Measurements from ENCODE around the gene CD63. TPM values are rescaled to one million over a fixed set of nuclear protein-coding genes. Genes with fewer than 3 reads are reported as not detected.

The CD63 gene
- total RNA-seq, 1 experiment from 2014 or later, result 581 TPM

- Histone ChIP-seq H3K4ac (ENCODE audit: low read depth, low read length) (no peak overlapping the region), H3K4me1 (ENCODE audit: insufficient read depth, low read length) (no peaks in the 10 kb centered on the region), H3K4me2 (ENCODE audit: insufficient read depth, insufficient read length, low read length) (no peak overlapping the region), H2BK5ac (ENCODE audit: insufficient read length, low read length) (no peak overlapping the region), H4K91ac (ENCODE audit: insufficient read length, low read depth, low read length) (no peak overlapping the region), H3K27ac (ENCODE audit: insufficient read length, low read depth, low read length) (no peak overlapping the region), H3K9me3 (ENCODE audit: control insufficient read depth, low read depth, low read length) (no peaks in the 10 kb centered on the region), H2AFZ (ENCODE audit: low read length) (no peak overlapping the region), H3K27me3 (ENCODE audit: insufficient read depth, low read length) (no peaks in the 10 kb centered on the region), H3K23ac (ENCODE audit: insufficient read length, low read depth, low read length) (no peak overlapping the region), H3K14ac (ENCODE audit: insufficient read depth, low read length) (no peak overlapping the region), H2BK120ac (ENCODE audit: low read depth, low read length, poor library complexity, severe bottlenecking) (no peak overlapping the region), H2BK20ac (ENCODE audit: low read depth, low read length, poor library complexity, severe bottlenecking) (no peak overlapping the region), H3K23me2 (ENCODE audit: insufficient read length, low read depth, low read length, poor library complexity, severe bottlenecking) (no peaks in the 10 kb centered on the region), H2BK15ac (ENCODE audit: low read depth, low read length) (no peak overlapping the region), H4K20me1 (ENCODE audit: control insufficient read depth, insufficient read depth, insufficient read length) (no peaks in the 10 kb centered on the region), H3K9ac (ENCODE audit: extremely low read depth, insufficient read length, low read length) (no peak overlapping the region), H2BK12ac (ENCODE audit: insufficient read length, low read depth, low read length) (no peak overlapping the region), H3K56ac (ENCODE audit: insufficient read length, low read depth, low read length) (no peak overlapping the region), H4K5ac (ENCODE audit: insufficient read length, low read depth, low read length) (no peak overlapping the region), H3K79me1 (ENCODE audit: insufficient read depth, low read depth, low read length, poor library complexity, severe bottlenecking) (no peaks in the 10 kb centered on the region), H4K8ac (replicated peaks; ENCODE audit: insufficient read length, low read depth, low read length) (no peak overlapping the region), H2AK5ac (ENCODE audit: insufficient read length, low read length) (no peak overlapping the region), H3T11ph (ENCODE audit: low read length) (no peak overlapping the region), H3K18ac (ENCODE audit: insufficient read length, low read depth, low read length) (no peak overlapping the region), H3K79me2 (ENCODE audit: insufficient read depth, low read length) (no peaks in the 10 kb centered on the region)
- H3K4me3 Mint-ChIP-seq, result no peak overlapping the region
- no peak for TF ChIP-seq CTCF (conservative IDR thresholded peaks at IDR 0.05)
- H3K9me3 Mint-ChIP-seq, result no peaks in the 10 kb centered on the region
- H3K27me3 Mint-ChIP-seq (ENCODE audit: low read depth), result no peaks in the 10 kb centered on the region
- no peak overlapping the region; a peak in 1 of 7 replicates for H3K27ac Mint-ChIP-seq
- H3K4me1 Mint-ChIP-seq, result no peaks in the 10 kb centered on the region; a peak in 1 of 4 replicates
- peaks cover 32 to 56% (median 55%) of the 10 kb centered on the region in 3 experiments; a peak in 6 of 7 replicates for H3K36me3 Mint-ChIP-seq (ENCODE audit: insufficient read depth in 1 of 3, low read depth in 3 of 3)
- no peak for DNase-seq
- WGBS (ENCODE audit: extremely low coverage, insufficient read length, low lambda C conversion rate), result no CpG with 5 or more reads among the region's 16 CpGs
Observed at GRCh38 chr12:55688716-55689655, 39.8 kb downstream of the CD63 start.

Measured in H9 (cell line).